Measurements from ENCODE around the gene C9. TPM values are rescaled to one million over a fixed set of nuclear protein-coding genes. Genes with fewer than 3 reads are reported as not detected.

Gene C9
- total and polyA plus RNA-seq, 2 of the 4 experiments (the other 2 are of a cell fraction) = not detected

- dilution Hi-C loops (cut with HindIII; ENCODE audit: low sequenced_read_pairs, unreplicated experiment) = no loop called here
Measured at GRCh38 chr5:39299962-39300361, 64.3 kb downstream of the C9 start.

More at GRCh38 chr5:39299962-39300361, 64.3 kb downstream of the C9 start:
- intact Hi-C loops (cut with micrococcal nuclease) = no loop called here
- Histone ChIP-seq H2BK120ac (ENCODE audit: low read depth, low read length) (no peak overlapping the region), H3K36me3 (ENCODE audit: control insufficient read depth, insufficient read depth, low read length) (no peaks in the 10 kb centered on the region), H2BK20ac (ENCODE audit: low read depth, low read length) (no peak overlapping the region), H2BK5ac (ENCODE audit: low read depth, low read length, poor library complexity, severe bottlenecking) (no peak overlapping the region), H3K4me1 (ENCODE audit: control insufficient read depth, insufficient read depth, low read length) (no peaks in the 10 kb centered on the region), H3K56ac (ENCODE audit: extremely low read depth, insufficient read depth, low read length) (no peak overlapping the region), H3K23ac (ENCODE audit: low read depth, low read length) (no peak overlapping the region), H4K8ac (ENCODE audit: low read depth in 2 of 2, low read length in 2 of 2) (no peak overlapping the region), H3K4me3 (ENCODE audit: insufficient read depth, low read depth, low read length) (no peak overlapping the region), H4K5ac (ENCODE audit: low read depth, low read length) (no peak overlapping the region), H4K91ac (ENCODE audit: insufficient read depth, low read depth, low read length) (no peak overlapping the region), H3K14ac (replicated peaks; ENCODE audit: low read depth, low read length) (no peak overlapping the region), H3K4ac (ENCODE audit: low read depth, low read length) (no peak overlapping the region), H3K9ac (ENCODE audit: low read depth, low read length) (no peak overlapping the region), H3K27ac (ENCODE audit: insufficient read depth, low read length) (no peak overlapping the region), H4K20me1 (ENCODE audit: insufficient read depth, low read length) (no peaks in the 10 kb centered on the region), H3K79me1 (ENCODE audit: low read depth in 1 of 2, low read length in 2 of 2) (no peaks in the 10 kb centered on the region), H3K4me2 (ENCODE audit: low read depth, low read length) (no peak overlapping the region), H3K9me3 (ENCODE audit: control insufficient read depth, insufficient read depth, low read length) (no peaks in the 10 kb centered on the region), H2AK9ac (replicated peaks; ENCODE audit: low read depth, low read length, poor library complexity) (no peak overlapping the region), H3K9me1 (ENCODE audit: insufficient read depth, low read length) (no peaks in the 10 kb centered on the region), H3K18ac (ENCODE audit: low read depth, low read length) (no peak overlapping the region), H3K27me3 (ENCODE audit: control insufficient read depth, insufficient read depth, low read length) (peaks cover 5% of the 10 kb centered on the region), H2AFZ (replicated peaks; ENCODE audit: low read length, poor library complexity) (no peak overlapping the region), H2AK5ac (ENCODE audit: low read depth, low read length) (no peak overlapping the region), H2BK15ac (ENCODE audit: low read depth, low read length) (no peak overlapping the region)
- POLR2A ChIA-PET (ENCODE audit: unreplicated experiment) = no interaction called here
- TF ChIP-seq RFX5 (IDR thresholded peaks at IDR 0.05; ENCODE audit: low read depth, low read length) (no peak), USF2 (IDR thresholded peaks at IDR 0.05; ENCODE audit: low read depth, low read length) (no peak), FOS (IDR thresholded peaks at IDR 0.05; ENCODE audit: low read depth, low read length) (no peak), RAD21 (IDR thresholded peaks at IDR 0.05; ENCODE audit: low read length) (no peak), MAZ (IDR thresholded peaks at IDR 0.05; ENCODE audit: borderline replicate concordance, low read depth, low read length) (no peak)
- in situ Hi-C loops (cut with MboI; ENCODE audit: low sequenced_read_pairs) = loop anchor here (25.0 kb wide), 1 partner anchor 913 kb away; no protein-coding TSS in a partner anchor
- no TSS peak for BruUV-seq (replicated peaks)
- no peak for DNase-seq
- no peak for ATAC-seq (ENCODE audit: low read depth)
- CTCF ChIA-PET = no interaction called here
